ENCODE data around the gene OSBPL2. TPM values are rescaled to one million over a fixed set of nuclear protein-coding genes. Genes with fewer than 3 reads are reported as not detected.
A peak's percentile ranks its signal among the peaks of the same experiment; 100 is the strongest.

The OSBPL2 gene
- total and polyA plus RNA-seq, 2 donors (not counting 3 experiments of a cell fraction or from before 2014, with no cell fraction given): 13.1 to 33.0 TPM

- intact Hi-C loops (cut with micrococcal nuclease): no loop called here
- no peak overlapping the region for H3K4me2 ChIP-seq (ENCODE audit: insufficient read depth, low read length)
- H3K36me3 ChIP-seq (ENCODE audit: control insufficient read depth in 2 of 2, extremely low read depth in 1 of 2, insufficient read depth in 2 of 2, low read length in 2 of 2): peaks cover 2 to 12% of the 10 kb centered on the region in 2 experiments
- H3K27me3 ChIP-seq (ENCODE audit: control insufficient read depth in 2 of 2, insufficient read depth in 2 of 2, low read length in 2 of 2): no peaks in the 10 kb centered on the region
- dilution Hi-C loops (cut with MboI; ENCODE audit: extremely low pct_ligation_motif_present, low sequenced_read_pairs): no loop called here
- FAIRE-seq (no peak), DNase-seq (ENCODE audit: low read depth, low spot score) (no peak)
- no peak overlapping the region for H3K27ac ChIP-seq (ENCODE audit: insufficient read depth, low read depth, low read length)
- H4K20me1 ChIP-seq (replicated peaks; ENCODE audit: control insufficient read depth, extremely low read depth, insufficient read depth, low read length): no peaks in the 10 kb centered on the region
- H3K4me3 ChIP-seq (replicated peaks in 1 of 3; ENCODE audit: insufficient read depth in 1 of 3, low read depth in 1 of 3, low read length in 3 of 3): no peak overlapping the region
- TSS peak; percentile 29 for BruUV-seq (replicated peaks)
- H3K9me3 ChIP-seq (replicated peaks; ENCODE audit: control insufficient read depth, insufficient read depth, low read length): no peaks in the 10 kb centered on the region
- TF ChIP-seq MAX (IDR thresholded peaks at IDR 0.05; ENCODE audit: insufficient read depth, insufficient read length) (no peak), MYC (IDR thresholded peaks at IDR 0.05; ENCODE audit: low read depth, low read length) (no peak), JUN (IDR thresholded peaks at IDR 0.05; ENCODE audit: borderline replicate concordance, insufficient read depth, insufficient read length, low read depth) (no peak), POLR2A (IDR thresholded peaks at IDR 0.05; ENCODE audit: low read depth, low read length) (no peak), CTCF (IDR thresholded peaks at IDR 0.05; ENCODE audit: extremely low read depth in 1 of 2, insufficient read depth in 1 of 2, low read depth in 1 of 2, low read length in 2 of 2) (no peak)
- H3K9me1 ChIP-seq (replicated peaks; ENCODE audit: control insufficient read depth, extremely low read depth, insufficient read depth, low read length): no peaks in the 10 kb centered on the region
- ChIA-PET POLR2A (no interaction called here), CTCF (no interaction called here)
- no peak overlapping the region for H2AFZ ChIP-seq (ENCODE audit: low read depth, low read length)
- H3K4me1 ChIP-seq (ENCODE audit: control insufficient read depth, extremely low read depth, insufficient read depth, low read length): no peaks in the 10 kb centered on the region
- H3K9ac ChIP-seq (replicated peaks; ENCODE audit: extremely low read depth, insufficient read depth, low read length): no peak overlapping the region
- no peaks in the 10 kb centered on the region for H3K79me2 ChIP-seq (ENCODE audit: control insufficient read depth, insufficient read depth, low read length)
Measured at GRCh38 chr20:62293946-62294345, 55.6 kb downstream of the OSBPL2 start.

DNA sequence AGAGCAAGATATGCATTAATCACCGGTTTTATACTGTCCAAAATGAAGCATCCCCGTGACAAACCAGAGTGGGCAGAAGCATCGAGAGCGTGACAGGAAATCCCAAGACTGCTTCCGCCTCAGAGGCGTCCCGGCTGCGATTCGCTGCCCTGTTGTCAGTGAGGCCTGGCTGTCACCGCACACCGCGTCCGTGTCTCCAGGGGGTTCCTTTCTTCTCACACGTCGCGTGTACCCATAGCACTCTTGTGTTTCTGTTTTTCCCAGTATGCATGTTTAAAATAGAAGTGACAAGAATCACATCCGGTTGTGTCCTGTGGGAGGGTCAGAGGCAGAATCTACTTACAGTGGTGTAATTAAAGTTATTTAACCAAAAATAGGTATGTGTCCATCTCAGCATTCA, 56.2 kb downstream of the OSBPL2 start:
- no peak overlapping the region for H3K4me2 ChIP-seq (ENCODE audit: insufficient read depth, low read length)
- H3K79me2 ChIP-seq (ENCODE audit: control insufficient read depth, insufficient read depth, low read length): no peaks in the 10 kb centered on the region

More for the DNA sequence above, 56.2 kb downstream of the OSBPL2 start:
- no peak overlapping the region for H2AFZ ChIP-seq (ENCODE audit: low read depth, low read length)
- H4K20me1 ChIP-seq (replicated peaks; ENCODE audit: control insufficient read depth, extremely low read depth, insufficient read depth, low read length): no peaks in the 10 kb centered on the region
- dilution Hi-C loops (cut with MboI; ENCODE audit: extremely low pct_ligation_motif_present, low sequenced_read_pairs) (no loop called here), intact Hi-C loops (cut with micrococcal nuclease) (no loop called here)
- H3K9me3 ChIP-seq (replicated peaks; ENCODE audit: control insufficient read depth, insufficient read depth, low read length): no peaks in the 10 kb centered on the region
- no peak overlapping the region for H3K9ac ChIP-seq (replicated peaks; ENCODE audit: extremely low read depth, insufficient read depth, low read length)
- no peaks in the 10 kb centered on the region for H3K9me1 ChIP-seq (replicated peaks; ENCODE audit: control insufficient read depth, extremely low read depth, insufficient read depth, low read length)
- FAIRE-seq (no peak), DNase-seq (ENCODE audit: low read depth, low spot score) (no peak)
- H3K27me3 ChIP-seq (ENCODE audit: control insufficient read depth in 2 of 2, insufficient read depth in 2 of 2, low read length in 2 of 2): no peaks in the 10 kb centered on the region
- BruUV-seq (replicated peaks): no TSS peak
- no peak overlapping the region for H3K27ac ChIP-seq (ENCODE audit: insufficient read depth, low read depth, low read length)
- ChIA-PET POLR2A (no interaction called here), CTCF (no interaction called here)
- TF ChIP-seq JUN (IDR thresholded peaks at IDR 0.05; ENCODE audit: borderline replicate concordance, insufficient read depth, insufficient read length, low read depth) (no peak), POLR2A (IDR thresholded peaks at IDR 0.05; ENCODE audit: low read depth, low read length) (no peak), GATA2 (IDR thresholded peaks at IDR 0.05; ENCODE audit: insufficient read depth, insufficient read length, low read depth, low read length) (no peak), POLR2AphosphoS5 (IDR thresholded peaks at IDR 0.05; ENCODE audit: insufficient read depth, low read depth, low read length) (no peak), FOS (IDR thresholded peaks at IDR 0.05; ENCODE audit: borderline replicate concordance, insufficient read depth, low read length) (no peak), CTCF (IDR thresholded peaks at IDR 0.05; ENCODE audit: extremely low read depth in 1 of 2, insufficient read depth in 1 of 2, low read depth in 1 of 2, low read length in 2 of 2) (no peak), MAX (IDR thresholded peaks at IDR 0.05; ENCODE audit: insufficient read depth, insufficient read length) (no peak), EZH2 (IDR thresholded peaks at IDR 0.05; ENCODE audit: borderline replicate concordance, low read depth, low read length, severe bottlenecking) (no peak), MYC (IDR thresholded peaks at IDR 0.05; ENCODE audit: low read depth, low read length) (no peak)
- H3K36me3 ChIP-seq (ENCODE audit: control insufficient read depth in 2 of 2, extremely low read depth in 1 of 2, insufficient read depth in 2 of 2, low read length in 2 of 2): peaks cover 2 to 8% of the 10 kb centered on the region in 2 experiments
- H3K4me3 ChIP-seq (replicated peaks in 1 of 3; ENCODE audit: insufficient read depth in 1 of 3, low read depth in 1 of 3, low read length in 3 of 3): no peak overlapping the region
- H3K4me1 ChIP-seq (ENCODE audit: control insufficient read depth, extremely low read depth, insufficient read depth, low read length): no peaks in the 10 kb centered on the region

Measured in endothelial cell of umbilical vein (primary cell).